HFF-Myc (cell line): ENCODE results near the gene GRIK2.

Source experiments
- DNase-seq: peaks from one replicate; pipeline ENCODE4 v3.0.0-alpha.2; 2011; ENCODE audit warnings: low read depth; ENCODE audit errors: extremely low read depth
- H3K4me3 ChIP-seq: replicated peaks from 2 replicates; pipeline ENCODE4 v1.5.1; 2011; ENCODE audit warnings: low read depth, mild to moderate bottlenecking, control low read depth, low read length
- TF ChIP-seq, protein P1 (sequence below): IDR thresholded peaks from 2 replicates; pipeline ENCODE4 v1.5.1; 2012; ENCODE audit warnings: mild to moderate bottlenecking, low read depth, low read length, control low read depth; ENCODE audit errors: missing control alignments

Gene GRIK2

DNA sequence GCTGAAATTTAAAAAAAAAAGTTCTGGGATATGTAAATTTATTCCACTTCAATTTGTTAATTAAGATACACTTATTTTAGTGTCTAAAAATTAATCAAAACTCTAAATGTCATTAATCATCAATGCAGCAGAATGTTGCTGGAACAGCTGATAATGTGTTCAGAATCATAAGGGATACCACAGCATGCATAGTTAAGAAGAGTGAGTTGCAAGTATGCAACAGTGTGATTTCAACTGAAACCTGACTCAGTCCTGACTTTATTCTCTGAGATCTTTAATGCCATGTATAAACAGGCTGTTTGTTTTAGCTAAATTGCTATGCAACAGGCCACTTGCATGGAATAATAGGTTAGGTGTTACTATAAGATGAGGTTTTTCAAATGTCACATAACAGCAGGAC, 1.4 kb downstream of the GRIK2 start:
- no peak overlapping the region for H3K4me3 ChIP-seq
- DNase-seq, result no peak
- TF ChIP-seq, protein P1, sequence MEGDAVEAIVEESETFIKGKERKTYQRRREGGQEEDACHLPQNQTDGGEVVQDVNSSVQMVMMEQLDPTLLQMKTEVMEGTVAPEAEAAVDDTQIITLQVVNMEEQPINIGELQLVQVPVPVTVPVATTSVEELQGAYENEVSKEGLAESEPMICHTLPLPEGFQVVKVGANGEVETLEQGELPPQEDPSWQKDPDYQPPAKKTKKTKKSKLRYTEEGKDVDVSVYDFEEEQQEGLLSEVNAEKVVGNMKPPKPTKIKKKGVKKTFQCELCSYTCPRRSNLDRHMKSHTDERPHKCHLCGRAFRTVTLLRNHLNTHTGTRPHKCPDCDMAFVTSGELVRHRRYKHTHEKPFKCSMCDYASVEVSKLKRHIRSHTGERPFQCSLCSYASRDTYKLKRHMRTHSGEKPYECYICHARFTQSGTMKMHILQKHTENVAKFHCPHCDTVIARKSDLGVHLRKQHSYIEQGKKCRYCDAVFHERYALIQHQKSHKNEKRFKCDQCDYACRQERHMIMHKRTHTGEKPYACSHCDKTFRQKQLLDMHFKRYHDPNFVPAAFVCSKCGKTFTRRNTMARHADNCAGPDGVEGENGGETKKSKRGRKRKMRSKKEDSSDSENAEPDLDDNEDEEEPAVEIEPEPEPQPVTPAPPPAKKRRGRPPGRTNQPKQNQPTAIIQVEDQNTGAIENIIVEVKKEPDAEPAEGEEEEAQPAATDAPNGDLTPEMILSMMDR, result no peak

DNA sequence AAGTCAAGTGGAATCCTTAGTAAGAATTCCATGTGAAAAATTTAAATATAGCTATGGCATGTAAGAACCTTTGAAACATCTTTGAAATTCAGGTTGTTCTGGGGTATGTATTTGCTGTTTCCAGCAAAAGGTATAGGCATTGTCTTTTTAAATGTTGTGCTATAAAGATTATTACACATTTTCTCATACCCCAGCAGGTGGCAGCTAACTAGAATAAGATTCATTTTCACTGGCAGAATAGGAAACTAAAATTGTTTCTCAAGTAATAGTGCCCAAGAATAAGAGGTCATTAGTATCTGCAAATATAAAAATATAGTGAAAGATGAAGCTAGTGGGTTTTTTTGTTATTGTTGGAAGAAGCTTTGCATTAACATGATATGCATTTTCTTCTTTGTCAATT, 1.8 kb downstream of the GRIK2 start:
- no peak overlapping the region for H3K4me3 ChIP-seq
- TF ChIP-seq, protein P1, result no peak
- DNase-seq, result no peak

DNA sequence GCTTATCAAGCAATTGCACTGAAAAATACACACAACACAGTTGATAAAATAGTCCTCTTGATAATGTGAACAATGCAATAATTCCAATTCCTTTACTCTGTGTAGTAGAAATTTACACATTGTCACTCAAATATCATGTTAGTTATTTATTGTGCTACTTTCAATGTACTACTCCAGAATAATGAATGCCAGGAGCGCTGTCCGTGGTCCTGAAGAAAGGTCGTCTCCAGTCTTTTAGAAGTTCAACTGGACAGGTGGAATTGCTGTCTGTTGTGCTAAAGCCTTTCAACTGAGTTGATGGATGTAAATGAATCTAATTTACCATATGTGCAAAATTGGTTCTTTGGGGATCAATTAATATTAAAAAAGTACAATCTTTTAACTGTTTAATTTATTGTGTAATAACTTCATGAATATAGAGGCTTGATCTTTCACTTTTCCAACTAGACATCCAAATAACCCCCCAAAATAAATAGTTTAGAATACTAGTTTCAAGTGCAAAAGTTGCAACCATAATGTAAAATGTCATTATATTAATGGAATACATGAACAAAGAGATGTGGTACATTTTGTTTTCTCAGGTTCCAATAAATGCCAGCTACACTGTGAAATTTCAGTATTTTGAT, 3.2 kb downstream of the GRIK2 start:
- TF ChIP-seq, protein P1, result no peak
- no peak overlapping the region for H3K4me3 ChIP-seq
- peak; percentile 39 for DNase-seq

DNA sequence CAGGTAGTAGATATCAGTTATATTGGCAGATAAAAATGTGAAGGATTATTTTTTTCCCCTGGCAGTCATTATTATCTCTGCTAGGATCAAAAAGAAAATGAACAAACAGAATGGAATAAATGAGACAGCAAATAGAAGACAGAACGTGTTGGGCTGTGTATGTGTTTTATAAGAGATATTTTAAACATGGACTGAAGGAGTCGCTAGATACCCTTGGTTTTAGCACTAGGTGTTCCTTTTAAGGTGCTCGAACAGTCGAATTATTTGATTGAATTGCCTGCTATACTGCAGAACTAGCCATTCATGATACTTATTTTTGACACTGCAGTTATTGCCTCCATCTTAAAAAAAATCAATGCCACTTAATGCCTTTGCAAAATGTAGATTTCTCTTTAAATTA, 3.7 kb downstream of the GRIK2 start:
- TF ChIP-seq, protein P1, result no peak
- no peak for DNase-seq

DNA sequence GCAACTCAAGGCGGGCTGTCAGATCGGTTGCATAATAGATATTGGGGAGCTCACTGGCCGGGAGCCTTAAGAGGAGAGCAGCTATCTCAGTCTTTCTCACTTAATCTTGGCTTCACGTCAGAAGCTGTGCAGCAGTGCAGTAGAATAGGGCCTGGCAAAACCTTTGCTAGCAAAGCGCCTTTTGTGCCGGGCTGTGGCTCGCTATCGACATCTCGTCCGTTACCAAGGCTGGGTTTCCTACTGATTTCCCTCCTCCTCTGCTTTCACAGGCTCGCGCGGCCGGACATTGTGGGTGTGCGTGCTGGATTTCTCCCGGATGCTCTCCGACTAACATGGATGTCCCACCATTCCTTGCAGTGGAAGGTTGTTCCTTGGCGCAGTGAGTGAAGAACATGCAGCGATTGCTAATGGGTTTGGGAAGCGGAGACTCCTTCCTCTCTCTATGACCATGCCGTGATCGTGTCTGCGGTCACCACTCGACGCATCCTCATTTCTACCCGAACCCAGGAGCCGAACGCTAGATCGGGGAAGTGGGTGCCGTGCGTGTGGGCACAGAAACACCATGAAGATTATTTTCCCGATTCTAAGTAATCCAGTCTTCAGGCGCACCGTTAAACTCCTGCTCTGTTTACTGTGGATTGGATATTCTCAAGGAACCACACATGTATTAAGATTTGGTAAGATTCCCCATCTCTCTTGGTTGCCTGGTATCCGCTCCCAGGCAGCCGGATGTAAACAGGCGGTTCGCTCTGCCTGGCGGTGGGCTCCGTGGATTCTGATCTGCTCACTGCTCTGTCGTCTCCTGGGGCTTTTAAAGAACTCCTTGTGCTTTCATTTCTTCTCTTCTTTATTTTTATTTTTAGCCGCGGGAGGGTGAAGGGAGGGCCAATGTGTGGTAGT, 5.5 kb downstream of the GRIK2 start:
- TF ChIP-seq, protein P1, result no peak
- DNase-seq, result no peak
- H3K4me3 ChIP-seq, result no peak overlapping the region

More for the DNA sequence above, 3.7 kb downstream of the GRIK2 start:
- no peak overlapping the region for H3K4me3 ChIP-seq

DNA sequence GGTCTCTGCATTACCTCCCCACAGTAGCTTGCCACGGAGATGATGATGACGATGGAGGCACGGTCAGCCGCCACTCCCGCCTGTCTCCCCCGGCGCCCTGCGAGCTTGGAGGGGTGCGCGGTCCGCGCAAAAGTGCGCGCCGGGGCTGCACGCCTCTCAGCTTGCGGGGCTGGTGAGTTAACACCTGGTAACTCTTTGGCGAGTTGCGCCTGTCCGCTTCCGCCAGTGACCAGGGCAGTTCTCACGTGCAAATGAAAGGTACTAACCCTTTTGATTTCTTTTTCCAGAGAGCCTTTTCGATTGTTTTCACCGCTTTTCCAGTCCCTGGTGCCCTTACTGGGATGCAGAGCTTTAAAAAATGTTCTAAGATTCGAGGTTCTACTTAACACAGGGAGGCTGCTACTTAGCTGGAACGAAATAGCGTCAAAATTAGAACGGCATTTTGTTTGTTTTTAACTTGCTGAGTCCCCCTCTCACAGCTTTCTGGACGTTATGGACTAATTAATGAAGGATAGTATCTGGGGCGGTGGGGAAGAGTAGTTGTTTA, 6.2 kb downstream of the GRIK2 start:
- H3K4me3 ChIP-seq, result no peak overlapping the region
- TF ChIP-seq, protein P1, result no peak

More for the DNA sequence above, 6.2 kb downstream of the GRIK2 start:
- DNase-seq, result no peak
